C1 segment of cervical spinal cord (tissue), 14 donors: Measurements from ENCODE around the gene SPOPL.

ENCODE experiments used
- DNase-seq, 14 donors: peaks; one replicate each; lab custom pipeline; 2025; lab: John Stamatoyannopoulos, UW

Gene SPOPL

GRCh38 chr2:138494265-138494966 lies 7.2 kb upstream of the SPOPL start:
- DNase-seq = no peak

- no peak for DNase-seq
Observed at GRCh38 chr2:138495384-138495783, 6.2 kb upstream of the SPOPL start.

GRCh38 chr2:138496096-138496651 lies 5.4 kb upstream of the SPOPL start:
- DNase-seq = no peak

- DNase-seq = no peak
Observed at GRCh38 chr2:138497294-138497693, 4.3 kb upstream of the SPOPL start.

GRCh38 chr2:138499684-138500083 lies 1.9 kb upstream of the SPOPL start:
- DNase-seq = no peak

- peak in 1 of 14 donors; percentile 38 for DNase-seq
Observed at GRCh38 chr2:138500592-138501424, 762 bp upstream of the SPOPL start.

GRCh38 chr2:138502255-138503086 lies 901 bp downstream of the SPOPL start:
- peak in 8 of 14 donors; percentile 39 to 69 (median 46) for DNase-seq

GRCh38 chr2:138503087-138503442 lies 1.5 kb downstream of the SPOPL start:
- DNase-seq = peak in 1 of 14 donors; percentile 23

GRCh38 chr2:138503652-138504051 lies 2.1 kb downstream of the SPOPL start:
- DNase-seq = no peak

- DNase-seq = no peak
Observed at GRCh38 chr2:138504092-138504491, 2.5 kb downstream of the SPOPL start.

- no peak for DNase-seq
Observed at GRCh38 chr2:138504546-138505235, 3.1 kb downstream of the SPOPL start.

- no peak for DNase-seq
Observed at GRCh38 chr2:138507267-138507666, 5.7 kb downstream of the SPOPL start.

- DNase-seq = no peak
Observed at GRCh38 chr2:138510319-138510718, 8.7 kb downstream of the SPOPL start.

- DNase-seq = no peak
Observed at GRCh38 chr2:138512672-138513071, 11.1 kb downstream of the SPOPL start.

- no peak for DNase-seq
Observed at GRCh38 chr2:138514173-138514572, 12.6 kb downstream of the SPOPL start.

- no peak for DNase-seq
Observed at GRCh38 chr2:138515092-138515491, 13.5 kb downstream of the SPOPL start.

- DNase-seq = no peak
Observed at GRCh38 chr2:138516030-138516704, 14.6 kb downstream of the SPOPL start.

- DNase-seq = no peak
Observed at GRCh38 chr2:138518860-138519259, 17.3 kb downstream of the SPOPL start.

- no peak for DNase-seq
Observed at GRCh38 chr2:138521821-138522220, 20.3 kb downstream of the SPOPL start.

- no peak for DNase-seq
Observed at GRCh38 chr2:138522556-138522955, 21.0 kb downstream of the SPOPL start.
